PC-9 (cell line): ENCODE measurements around the gene TIPRL. TPM values are rescaled to one million over a fixed set of nuclear protein-coding genes. Genes with fewer than 3 reads are reported as not detected.

ENCODE experiments used
- BruUV-seq: library from RNA; stranded (reverse); fragments of 400-500 nt; replicated peaks from 2 replicates; lab custom pipeline; 2021; lab: Mats Ljungman, UMichigan
- CTCF ChIA-PET: fragments of 300-600 bp; sonication (Branson Sonifier 250); formaldehyde crosslinking; loops from one replicate; lab custom pipeline; 2022; ENCODE audit warnings: antibody characterized with exemption; lab: Charles Lee
- POLR2A ChIA-PET: fragments of 300-600 bp; sonication (Branson Sonifier 250); formaldehyde crosslinking; loops from one replicate; lab custom pipeline; 2022; ENCODE audit warnings: antibody characterized with exemption; ENCODE audit not compliant: unreplicated experiment; lab: Charles Lee
- DNase-seq, 2 experiments: peaks; one replicate each; pipeline versions ENCODE4 v3.0.0 to v3.0.0-alpha.2; 2015 to 2022; ENCODE audit warnings: mixed read lengths in 1 of 2
- H2AFZ ChIP-seq: fragments of 200-600 bp; sonication (generic); 2 replicates; pipeline ENCODE4 v1.8.1; 2017; ENCODE audit warnings: antibody characterized with exemption
- H3F3A ChIP-seq: fragments of 200-600 bp; sonication (generic); 2 replicates; pipeline ENCODE4 v1.8.1; 2017; ENCODE audit warnings: antibody characterized with exemption, mild to moderate bottlenecking, low read depth; ENCODE audit not compliant: insufficient read depth
- H3K27ac ChIP-seq: fragments of 200-600 bp; sonication (generic); 2 replicates; pipeline ENCODE4 v1.6.1; 2016; ENCODE audit warnings: mixed run types
- H3K27me3 ChIP-seq: fragments of 200-600 bp; sonication (generic); 2 replicates; pipeline ENCODE4 v1.6.1; 2016; ENCODE audit warnings: low read depth, mixed run types; ENCODE audit not compliant: insufficient read depth
- H3K36me3 ChIP-seq: fragments of 200-600 bp; sonication (generic); 2 replicates; pipeline ENCODE4 v1.6.1; 2016; ENCODE audit warnings: low read depth, mixed run types
- H3K4me1 ChIP-seq: fragments of 200-600 bp; sonication (generic); replicated peaks from 2 replicates; pipeline ENCODE4 v1.6.1; 2016; ENCODE audit warnings: mixed run types; ENCODE audit not compliant: insufficient read depth
- H3K4me2 ChIP-seq: fragments of 200-600 bp; sonication (generic); 2 replicates; pipeline ENCODE4 v1.6.1; 2017; ENCODE audit warnings: mixed run types
- H3K4me3 ChIP-seq: fragments of 200-600 bp; sonication (generic); 2 replicates; pipeline ENCODE4 v1.6.1; 2016; ENCODE audit warnings: mixed run types
- H3K79me2 ChIP-seq: fragments of 200-600 bp; sonication (generic); 2 replicates; pipeline ENCODE4 v1.6.1; 2017; ENCODE audit warnings: low read depth, mixed run types
- H3K9me2 ChIP-seq: fragments of 200-600 bp; sonication (generic); 2 replicates; pipeline ENCODE4 v1.8.1; 2017; ENCODE audit warnings: mild to moderate bottlenecking; ENCODE audit not compliant: insufficient read depth
- H3K9me3 ChIP-seq: fragments of 200-600 bp; sonication (generic); 2 replicates; pipeline ENCODE4 v1.8.1; 2016; ENCODE audit warnings: low read depth; ENCODE audit not compliant: insufficient read depth
- H4K20me1 ChIP-seq: fragments of 200-600 bp; sonication (generic); 2 replicates; pipeline ENCODE4 v1.8.1; 2017; ENCODE audit not compliant: insufficient read depth
- CTCF ChIP-seq: fragments of 200-600 bp; sonication (generic); conservative IDR thresholded peaks from 2 replicates; pipeline ENCODE4 v1.6.1; 2017; ENCODE audit warnings: mixed run types, antibody characterized with exemption, mild to moderate bottlenecking, moderate library complexity
- EZH2 ChIP-seq: fragments of 200-600 bp; sonication (generic); IDR thresholded peaks from 2 replicates; pipeline ENCODE4 v1.8.0; 2017; ENCODE audit warnings: antibody characterized with exemption, low read depth
- intact Hi-C: fragments of 100-400 bp; cut with micrococcal nuclease; formaldehyde crosslinking; loops from one replicate; pipeline ENCODE4 v1.10.0; 2022; ENCODE audit not compliant: unreplicated experiment
- total RNA-seq: library from RNA; stranded (reverse); gene quantifications from 2 replicates; pipeline ENCODE4 v1.2.3, GENCODE V29; 2021

Gene TIPRL
- total RNA-seq, 1 experiment from 2014 or later: 47.7 TPM

- Histone ChIP-seq H3K27me3 (no peaks in the 10 kb centered on the region), H3K36me3 (no peaks in the 10 kb centered on the region), H3K4me2 (no peak overlapping the region), H3K27ac (no peak overlapping the region), H3F3A (peaks cover 18% of the 10 kb centered on the region; the same call in 1 of the 2 replicates), H3K4me3 (no peak overlapping the region), H3K9me2 (no peaks in the 10 kb centered on the region), H4K20me1 (no peaks in the 10 kb centered on the region), H3K9me3 (no peaks in the 10 kb centered on the region; the same call in 1 of the 2 replicates), H3K79me2 (peaks cover 4% of the 10 kb centered on the region), H3K4me1 (peaks cover 23% of the 10 kb centered on the region), H2AFZ (no peak overlapping the region)
- CTCF ChIA-PET: no interaction called here
- POLR2A ChIA-PET: no interaction called here
- no TSS peak for BruUV-seq
- no peak for DNase-seq
- no peak for TF ChIP-seq EZH2
- no peak for TF ChIP-seq CTCF
- intact Hi-C loops: loop anchor here (10.0 kb wide), 1 partner anchor 136 kb away; no protein-coding TSS in a partner anchor
Measured at GRCh38 chr1:168221275-168221674, 42.5 kb downstream of the TIPRL start.

DNA sequence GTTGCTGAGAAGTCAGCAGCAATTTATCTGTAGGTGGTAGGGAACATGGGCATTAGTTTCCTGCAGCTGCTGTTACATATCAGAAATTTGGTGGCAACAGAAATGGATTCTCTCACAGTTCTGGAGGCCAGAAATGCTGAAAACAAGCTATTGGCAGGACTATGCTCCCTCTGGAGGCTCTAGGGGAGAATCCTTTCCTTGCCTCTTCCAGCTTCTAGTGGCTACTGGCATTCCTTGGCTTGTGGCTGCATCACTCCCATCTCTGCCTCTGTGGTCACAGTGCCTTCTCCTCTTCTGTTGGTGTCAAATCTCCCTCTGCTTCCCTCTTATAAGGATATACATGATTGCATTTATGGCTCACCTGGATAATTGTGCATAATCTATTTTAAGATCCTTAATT, 44.5 kb downstream of the TIPRL start:
- no peak for DNase-seq
- intact Hi-C loops: loop anchor here (10.0 kb wide), 1 partner anchor 138 kb away; no protein-coding TSS in a partner anchor
- Histone ChIP-seq H4K20me1 (no peaks in the 10 kb centered on the region), H3K79me2 (peaks cover 24% of the 10 kb centered on the region), H2AFZ (no peak overlapping the region), H3F3A (peaks cover 18% of the 10 kb centered on the region; the same call in 1 of the 2 replicates), H3K9me2 (no peaks in the 10 kb centered on the region), H3K4me1 (peaks cover 39% of the 10 kb centered on the region), H3K36me3 (no peaks in the 10 kb centered on the region), H3K4me3 (no peak overlapping the region), H3K4me2 (no peak overlapping the region), H3K9me3 (no peaks in the 10 kb centered on the region; the same call in 1 of the 2 replicates), H3K27ac (no peak overlapping the region), H3K27me3 (no peaks in the 10 kb centered on the region)
- no TSS peak for BruUV-seq
- ChIA-PET CTCF (no interaction called here), POLR2A (no interaction called here)
- TF ChIP-seq CTCF: no peak
- TF ChIP-seq EZH2: no peak

DNA sequence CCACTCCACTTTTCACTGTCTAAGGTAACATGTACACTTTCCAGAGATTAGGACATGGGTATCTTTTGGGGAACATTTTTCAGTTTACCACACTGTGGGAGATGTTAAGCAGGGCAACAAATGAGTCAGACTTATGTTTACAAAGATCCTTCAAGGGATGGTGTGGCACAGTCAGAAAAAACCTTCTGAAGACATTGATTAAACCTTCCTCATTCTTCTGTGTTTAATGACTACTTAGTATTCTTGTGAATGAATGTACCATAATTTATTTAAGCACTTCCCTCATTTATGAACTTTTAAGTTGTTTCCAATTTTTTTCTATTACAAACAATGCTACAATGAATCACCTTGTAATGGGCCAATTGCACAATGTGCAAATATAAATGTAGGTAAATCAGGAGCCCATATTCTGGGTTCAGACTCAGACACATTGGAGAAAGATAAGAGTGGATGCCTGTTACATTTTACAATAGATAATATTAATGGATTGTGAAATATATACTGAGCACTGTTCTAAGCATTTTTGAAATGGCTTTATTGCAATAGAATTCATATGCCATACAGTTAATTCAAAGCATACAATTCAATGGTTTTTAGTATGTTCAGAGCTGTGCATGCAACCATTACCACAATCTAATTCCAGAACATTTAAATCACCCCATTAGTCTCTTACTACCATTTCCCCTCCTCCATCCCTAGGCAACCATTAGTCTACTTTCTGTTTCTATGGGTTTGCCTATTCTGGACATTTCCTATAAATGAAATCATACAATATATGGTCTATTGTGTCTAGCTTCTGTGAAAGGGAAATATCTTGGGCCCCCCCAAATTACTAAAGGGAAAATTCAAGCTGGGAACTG, 45.1 kb downstream of the TIPRL start:
- peak overlapping the region; percentile 93 for H3K4me2 ChIP-seq
- intact Hi-C loops: loop anchor here (10.0 kb wide), 1 partner anchor 139 kb away; no protein-coding TSS in a partner anchor
- POLR2A ChIA-PET: no interaction called here
- no peaks in the 10 kb centered on the region for H3K9me2 ChIP-seq
- H3F3A ChIP-seq: peaks cover 18% of the 10 kb centered on the region; the same call in 1 of the 2 replicates
- H3K4me3 ChIP-seq: no peak overlapping the region
- H3K27ac ChIP-seq: no peak overlapping the region
- H3K4me1 ChIP-seq: peaks cover 45% of the 10 kb centered on the region
- CTCF ChIA-PET: no interaction called here
- no peaks in the 10 kb centered on the region; the same call in 1 of the 2 replicates for H3K9me3 ChIP-seq
- TF ChIP-seq EZH2 (no peak), CTCF (no peak)
- H2AFZ ChIP-seq: no peak overlapping the region
- DNase-seq: peak in 1 of 2 experiments; percentile 78
- BruUV-seq: no TSS peak
- no peaks in the 10 kb centered on the region for H3K27me3 ChIP-seq
- peaks cover 31% of the 10 kb centered on the region for H3K79me2 ChIP-seq
- H3K36me3 ChIP-seq: no peaks in the 10 kb centered on the region
- no peaks in the 10 kb centered on the region for H4K20me1 ChIP-seq
